HG03039 (cell line): ENCODE measurements around the gene PKIG.

Experiments used
- ATAC-seq: cut with Tn5 transposase; IDR thresholded peaks from one replicate; pipeline ENCODE4 v1.9.1; 2021; ENCODE audit warnings: mild to moderate bottlenecking, moderate library complexity; ENCODE audit not compliant: unreplicated experiment

PKIG gene

GRCh38 chr20:44594730-44595129 lies 12.4 kb downstream of the PKIG start:
- ATAC-seq = no peak

DNA sequence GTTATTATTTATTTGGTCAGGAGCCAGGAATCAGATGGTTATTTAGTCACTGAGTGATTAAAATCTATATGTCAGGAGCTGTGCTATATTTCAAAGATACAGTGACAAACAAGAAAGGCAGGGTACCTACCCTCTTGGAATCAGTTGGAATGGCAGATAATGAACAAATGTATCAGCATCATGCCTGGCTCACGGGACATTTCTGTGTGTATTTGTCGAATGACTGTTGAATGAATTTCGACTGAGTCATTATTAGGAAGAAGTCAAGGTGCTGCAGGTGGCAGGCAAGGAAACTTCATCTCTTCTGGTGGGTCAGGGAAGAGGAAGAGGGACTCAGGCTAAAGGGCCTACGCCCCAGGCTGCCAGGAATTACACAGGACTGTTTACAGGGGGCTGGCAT lies 13.6 kb downstream of the PKIG start:
- ATAC-seq = no peak

DNA sequence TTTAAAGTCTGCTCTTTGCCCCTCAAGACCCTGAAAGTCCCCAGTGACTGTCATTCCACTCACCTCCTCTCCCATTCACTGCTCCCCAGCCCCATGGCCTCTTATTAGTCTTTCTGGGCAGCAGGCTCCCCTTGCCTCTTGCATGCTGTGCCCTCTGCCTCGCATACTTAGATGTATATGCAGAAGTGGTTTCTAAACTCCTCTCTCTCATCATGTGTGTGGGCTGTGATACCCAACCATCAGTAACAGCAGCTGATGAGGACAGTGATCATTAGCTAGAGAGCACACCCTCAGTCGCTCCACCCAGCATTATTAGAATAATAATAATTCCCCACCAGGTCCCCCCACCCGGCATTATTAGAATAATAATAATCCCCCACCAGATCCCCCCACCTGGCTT lies 14.5 kb downstream of the PKIG start:
- no peak for ATAC-seq

- no peak for ATAC-seq
Measured at GRCh38 chr20:44597516-44597915, 15.1 kb downstream of the PKIG start.

GRCh38 chr20:44597930-44598329 lies 15.6 kb downstream of the PKIG start:
- no peak for ATAC-seq

GRCh38 chr20:44598423-44599305 lies 16.3 kb downstream of the PKIG start:
- no peak for ATAC-seq

- no peak for ATAC-seq
Measured at GRCh38 chr20:44599715-44600114, 17.3 kb downstream of the PKIG start.

- ATAC-seq = no peak
Measured at GRCh38 chr20:44600301-44600700, 17.9 kb downstream of the PKIG start.

- ATAC-seq = no peak
Measured at GRCh38 chr20:44600758-44601201, 18.4 kb downstream of the PKIG start.

DNA sequence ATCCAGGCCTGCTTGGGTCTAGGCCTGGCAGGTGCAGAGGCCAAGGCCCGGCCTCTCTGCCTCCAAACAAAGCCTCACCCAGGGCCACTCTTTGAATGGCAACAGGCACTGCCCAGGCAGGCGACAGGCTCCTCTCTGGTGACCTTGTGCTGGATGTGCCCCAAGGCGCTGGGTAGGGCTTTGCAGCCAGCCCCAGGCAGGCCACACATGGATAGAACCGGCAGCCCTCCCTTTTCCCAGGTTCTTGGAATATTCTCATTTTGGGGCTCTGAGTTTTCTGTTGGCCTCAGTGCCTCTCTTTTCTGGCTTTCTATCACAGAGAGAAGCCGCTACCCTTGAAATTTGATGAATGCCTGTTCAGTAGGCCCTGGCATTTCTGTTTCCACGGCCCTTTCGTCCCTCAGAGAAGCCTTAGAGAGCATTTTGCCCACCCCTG lies 18.9 kb downstream of the PKIG start:
- no peak for ATAC-seq

GRCh38 chr20:44601801-44602204 lies 19.4 kb downstream of the PKIG start:
- no peak for ATAC-seq

- no peak for ATAC-seq
Measured at GRCh38 chr20:44603327-44603726, 20.9 kb downstream of the PKIG start.

- no peak for ATAC-seq
Measured at GRCh38 chr20:44606725-44607441, 24.5 kb downstream of the PKIG start.

- no peak for ATAC-seq
Measured at GRCh38 chr20:44609006-44609515, 26.7 kb downstream of the PKIG start.

DNA sequence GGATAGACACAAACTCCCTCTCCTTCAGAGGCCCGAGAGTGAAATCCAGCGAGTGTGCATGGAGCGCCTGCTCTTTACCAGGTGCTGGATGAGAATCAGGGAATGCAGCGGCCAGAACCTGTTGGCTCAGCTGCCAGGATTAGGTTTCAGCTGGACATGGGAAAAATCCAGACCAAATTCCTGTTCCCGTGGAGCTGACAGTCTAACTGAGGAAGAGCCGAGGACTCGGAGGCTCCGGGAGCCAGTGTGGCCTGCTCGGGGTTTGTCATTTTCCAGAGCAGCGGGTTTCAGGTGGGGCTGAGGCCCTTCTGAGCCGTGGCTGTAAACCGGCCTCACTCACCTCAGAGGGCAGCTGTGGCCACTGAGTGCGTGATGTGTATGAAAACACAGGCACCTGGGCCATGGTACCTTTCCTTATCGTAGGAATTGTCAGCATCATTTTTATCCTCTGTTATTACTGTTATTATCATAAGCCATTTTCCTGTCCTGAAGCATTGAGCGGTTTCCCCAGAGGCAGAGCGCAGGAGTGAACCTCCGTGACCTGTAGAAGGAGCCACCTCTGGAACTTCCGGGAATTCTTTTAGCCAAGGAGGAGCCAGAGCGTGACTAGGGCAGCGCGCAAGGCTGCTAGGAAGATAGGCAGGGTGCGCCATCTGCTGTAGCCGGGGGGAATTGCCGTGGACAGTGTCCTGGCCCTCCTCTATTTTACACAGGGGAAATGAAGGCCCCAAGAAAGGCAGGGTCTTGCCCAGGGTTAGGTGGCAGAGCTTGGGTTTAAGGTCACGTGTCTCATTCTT lies 27.3 kb downstream of the PKIG start:
- peak; percentile 73 for ATAC-seq

GRCh38 chr20:44610313-44610962 lies 28.1 kb downstream of the PKIG start:
- no peak for ATAC-seq

- no peak for ATAC-seq
Measured at GRCh38 chr20:44613575-44613974, 31.2 kb downstream of the PKIG start.

DNA sequence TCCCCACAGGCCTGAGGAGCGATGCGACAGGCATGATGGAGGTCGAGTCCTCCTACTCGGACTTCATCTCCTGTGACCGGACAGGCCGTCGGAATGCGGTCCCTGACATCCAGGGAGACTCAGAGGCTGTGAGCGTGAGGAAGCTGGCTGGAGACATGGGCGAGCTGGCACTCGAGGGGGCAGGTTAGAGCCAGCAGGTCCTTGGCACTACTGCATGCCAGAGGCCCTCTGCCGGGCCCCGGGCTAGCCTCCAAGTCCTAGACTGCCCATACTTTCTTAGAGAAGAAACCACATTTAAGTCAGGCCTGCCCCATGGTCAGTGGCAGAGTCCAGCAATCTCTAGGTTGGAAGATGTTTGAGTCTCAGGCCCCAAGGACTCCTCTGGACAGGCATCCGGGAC lies 32.1 kb downstream of the PKIG start:
- ATAC-seq = no peak

DNA sequence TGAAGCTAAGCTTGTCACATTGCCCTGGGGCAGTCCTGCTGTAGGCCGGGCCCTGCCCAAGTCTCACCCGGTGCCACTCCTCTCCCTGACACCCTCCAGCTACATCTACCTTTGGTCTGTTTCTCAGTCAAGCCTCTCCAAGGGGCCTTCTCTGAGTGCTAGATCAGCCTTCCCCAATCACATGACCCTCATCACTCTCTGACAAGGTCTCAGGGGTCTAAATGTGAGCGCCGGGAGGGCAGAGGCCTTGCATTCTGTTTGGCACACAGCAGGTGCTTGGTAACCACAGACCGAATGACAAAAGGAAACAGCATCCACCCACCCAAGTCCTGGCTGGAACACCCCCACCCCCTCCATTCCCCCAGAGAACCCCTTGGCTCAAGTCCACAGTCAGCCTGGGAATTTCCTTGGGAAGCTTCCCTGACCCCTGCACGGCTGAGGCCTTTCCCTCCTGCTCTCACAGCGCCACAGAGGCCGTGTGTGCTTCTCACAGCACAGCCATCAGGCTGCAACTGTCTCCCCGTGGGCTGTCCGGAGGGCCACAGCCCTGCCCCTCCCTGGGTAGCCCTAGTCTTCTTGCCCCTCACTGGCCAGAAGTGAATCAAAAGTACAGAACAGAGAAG lies 32.9 kb downstream of the PKIG start:
- ATAC-seq = no peak
